Naive thymus-derived CD4-positive, alpha-beta T cell (primary cell): ENCODE results near the gene PDCD4. TPM values are rescaled to one million over a fixed set of nuclear protein-coding genes. Genes with fewer than 3 reads are reported as not detected.

Source experiments
- ATAC-seq: fragments of 150-1000 bp; cut with Tn5 transposase; 2 replicates; pipeline ENCODE4 v1.10.0; 2021; ENCODE audit warnings: mild to moderate bottlenecking, moderate library complexity
- CTCF ChIA-PET: fragments of 350-600 bp; sonication (Branson Sonifier 250); formaldehyde crosslinking; loops from one replicate; lab custom pipeline; 2021; ENCODE audit warnings: antibody characterized with exemption; lab: Charles Lee
- POLR2A ChIA-PET: fragments of 350-600 bp; sonication (Branson Sonifier 250); formaldehyde crosslinking; loops from one replicate; lab custom pipeline; 2021; ENCODE audit warnings: antibody characterized with exemption, inconsistent platforms; lab: Charles Lee
- DNase-seq, 9 donors: peaks; one replicate each; pipeline versions ENCODE4 v3.0.0 to v3.0.0-alpha.2; 2020 to 2022; ENCODE audit warnings: mixed read lengths in 1 of 9
- H3K27ac ChIP-seq: one replicate; pipeline ENCODE4 v1.7.0; 2013; ENCODE audit warnings: mild to moderate bottlenecking, low read depth, low read length, moderate library complexity
- H3K27me3 ChIP-seq, 2 donors: one replicate each; pipeline ENCODE4 v1.7.0; 2013; ENCODE audit warnings: low read length in 2 of 2, mild to moderate bottlenecking in 2 of 2, moderate library complexity in 2 of 2; ENCODE audit not compliant: control insufficient read depth in 2 of 2, insufficient read depth in 2 of 2
- H3K36me3 ChIP-seq, 3 experiments: 1 replicate in 2 of 3; 2 replicates in 1 of 3; pipeline ENCODE4 v1.7.0; 2013; ENCODE audit warnings: low read length in 3 of 3, mild to moderate bottlenecking in 3 of 3, moderate library complexity in 1 of 3; ENCODE audit not compliant: insufficient read depth in 3 of 3, control insufficient read depth in 2 of 3
- H3K4me1 ChIP-seq, 2 donors: one replicate each; pipeline ENCODE4 v1.7.0; 2013; ENCODE audit warnings: low read length in 2 of 2, mild to moderate bottlenecking in 2 of 2, moderate library complexity in 1 of 2; ENCODE audit not compliant: control insufficient read depth in 2 of 2, insufficient read depth in 2 of 2
- H3K4me3 ChIP-seq: 2 replicates; pipeline ENCODE4 v1.7.0; 2013; ENCODE audit warnings: mild to moderate bottlenecking, low read length
- H3K9me3 ChIP-seq, 3 experiments: 1 replicate in 2 of 3; 2 replicates in 1 of 3; pipeline ENCODE4 v1.7.0; 2013; ENCODE audit warnings: low read length in 3 of 3; ENCODE audit not compliant: control insufficient read depth in 2 of 3
- H3K27ac Mint-ChIP-seq, 9 donors: one replicate each; pipeline ENCODE4 v1.8.0; 2020 to 2022; ENCODE audit warnings: mixed read lengths in 9 of 9, mild to moderate bottlenecking in 8 of 9, moderate library complexity in 5 of 9, inconsistent platforms in 2 of 9
- H3K27me3 Mint-ChIP-seq, 5 donors: one replicate each; pipeline ENCODE4 v1.8.0; 2021 to 2022; ENCODE audit warnings: mixed read lengths in 5 of 5, mild to moderate bottlenecking in 1 of 5
- H3K36me3 Mint-ChIP-seq, 5 donors: one replicate each; pipeline ENCODE4 v1.8.0; 2020 to 2022; ENCODE audit warnings: mixed read lengths in 5 of 5, mild to moderate bottlenecking in 3 of 5, inconsistent platforms in 1 of 5
- H3K4me1 Mint-ChIP-seq, 7 donors: one replicate each; pipeline ENCODE4 v1.8.0; 2020 to 2022; ENCODE audit warnings: mixed read lengths in 7 of 7, mild to moderate bottlenecking in 3 of 7, inconsistent platforms in 1 of 7
- H3K4me3 Mint-ChIP-seq, 10 donors: one replicate each; pipeline ENCODE4 v1.8.0; 2020 to 2022; ENCODE audit warnings: mild to moderate bottlenecking in 10 of 10, mixed read lengths in 10 of 10, moderate library complexity in 6 of 10, inconsistent platforms in 2 of 10
- H3K9me3 Mint-ChIP-seq, 11 donors: one replicate each; pipeline ENCODE4 v1.8.0; 2020 to 2022; ENCODE audit warnings: mixed read lengths in 11 of 11, mild to moderate bottlenecking in 4 of 11, inconsistent platforms in 1 of 11, moderate library complexity in 1 of 11
- intact Hi-C, 2 donors: fragments of 100-400 bp; cut with micrococcal nuclease; formaldehyde crosslinking; loops; one replicate each; pipeline ENCODE4 v1.15.1; 2023
- polyA plus RNA-seq, 2 donors: library from polyadenylated mRNA; unstranded; fragments of 300-500 nt; fragmentation: Illumina TruSeq; gene quantifications; one replicate each; pipeline ENCODE4 v1.2.3, GENCODE V29; 2021
- total RNA-seq, 6 experiments: library from RNA in 5 of 6; stranded (reverse) in 5 of 6; gene quantifications; 1 replicate in 5 of 6; 2 replicates in 1 of 6; pipeline ENCODE4 v1.2.3 and lab custom pipeline; 2021 to 2026

Gene PDCD4
- total and polyA plus RNA-seq, 7 experiments from 2014 or later, result 93.7 to 295 (median 253) TPM

DNA sequence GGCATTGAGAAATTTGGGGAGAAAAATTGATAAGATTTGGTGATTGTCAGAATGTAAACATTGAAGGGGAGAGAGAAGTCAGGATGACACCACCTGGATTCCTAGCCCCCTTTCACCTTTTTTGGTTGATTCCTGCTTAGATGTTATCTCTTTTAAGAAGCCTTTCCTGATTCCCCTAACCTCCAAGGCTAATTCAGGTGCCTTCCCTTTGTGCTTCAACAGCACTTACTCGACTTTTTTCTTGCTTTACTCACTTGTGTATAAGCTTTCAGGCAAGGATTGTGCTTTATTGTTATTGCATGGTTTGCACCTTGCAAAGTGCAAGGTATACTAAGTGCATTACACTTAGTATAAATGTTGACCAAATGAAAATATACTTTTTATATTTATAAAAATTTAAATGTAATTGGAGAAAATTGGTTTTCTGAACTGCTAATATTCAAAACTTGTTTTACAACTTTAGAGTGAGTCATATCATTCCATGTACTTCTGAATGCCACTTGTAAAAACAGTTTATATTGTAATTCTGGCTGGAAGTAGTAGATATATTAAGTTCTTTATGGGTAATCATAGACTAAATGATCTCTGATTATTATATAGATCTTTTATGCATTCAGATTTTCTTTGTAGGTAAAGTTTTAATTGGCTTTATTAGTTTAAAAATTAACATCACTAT lies 60.9 kb downstream of the PDCD4 start:
- Histone ChIP-seq H3K4me1 (peaks cover 0 to 2% of the 10 kb centered on the region in 2 donors), H3K27ac (no peak overlapping the region), H3K4me3 (no peak overlapping the region), H3K9me3 (no peaks in the 10 kb centered on the region), H3K36me3 (no peaks in the 10 kb centered on the region), H3K27me3 (no peaks in the 10 kb centered on the region)
- intact Hi-C loops, result no loop called here
- Mint-ChIP-seq H3K4me1 (peaks cover 7 to 38% (median 23%) of the 10 kb centered on the region in 7 donors), H3K4me3 (no peak overlapping the region), H3K36me3 (peaks cover 0 to 13% (median 9%) of the 10 kb centered on the region in 5 donors), H3K27me3 (no peaks in the 10 kb centered on the region), H3K27ac (no peak overlapping the region), H3K9me3 (no peaks in the 10 kb centered on the region)
- CTCF ChIA-PET, result no interaction called here
- ATAC-seq (no peak), DNase-seq (no peak)
- POLR2A ChIA-PET, result no interaction called here

- Histone ChIP-seq H3K27ac (no peak overlapping the region), H3K36me3 (no peaks in the 10 kb centered on the region), H3K27me3 (no peaks in the 10 kb centered on the region), H3K4me3 (no peak overlapping the region), H3K4me1 (no peaks in the 10 kb centered on the region), H3K9me3 (no peaks in the 10 kb centered on the region)
- ChIA-PET POLR2A (no interaction called here), CTCF (no interaction called here)
- intact Hi-C loops, result no loop called here
- Mint-ChIP-seq H3K27ac (peak overlapping the region in 1 of 9 donors; percentile 28), H3K4me3 (peak overlapping the region in 1 of 10 donors; percentile 39), H3K36me3 (peaks cover 0 to 29% (median 15%) of the 10 kb centered on the region in 5 donors), H3K4me1 (peaks cover 7 to 58% (median 36%) of the 10 kb centered on the region in 7 donors), H3K27me3 (no peaks in the 10 kb centered on the region), H3K9me3 (peaks cover 0 to 7% (median 1%) of the 10 kb centered on the region in 11 donors)
- ATAC-seq, result no peak
- no peak for DNase-seq
Measured at GRCh38 chr10:110936757-110937156, 65.0 kb downstream of the PDCD4 start.

GRCh38 chr10:110939419-110939818 lies 67.7 kb downstream of the PDCD4 start:
- Histone ChIP-seq H3K9me3 (no peaks in the 10 kb centered on the region), H3K4me1 (no peaks in the 10 kb centered on the region), H3K27ac (no peak overlapping the region), H3K4me3 (no peak overlapping the region), H3K27me3 (no peaks in the 10 kb centered on the region), H3K36me3 (no peaks in the 10 kb centered on the region)
- H3K9me3 Mint-ChIP-seq, result peaks cover 0 to 22% (median 8%) of the 10 kb centered on the region in 11 donors
- ChIA-PET POLR2A (no interaction called here), CTCF (interaction anchor here (0.6 kb wide), 2 partner anchors 52 to 1133 kb away, joined by 3 read pairs; no protein-coding TSS in a partner anchor)
- H3K4me1 Mint-ChIP-seq, result peaks cover 11 to 70% (median 41%) of the 10 kb centered on the region in 7 donors
- H3K4me3 Mint-ChIP-seq, result no peak overlapping the region
- no peak overlapping the region for H3K27ac Mint-ChIP-seq
- peaks cover 11 to 54% (median 40%) of the 10 kb centered on the region in 5 donors for H3K36me3 Mint-ChIP-seq
- intact Hi-C loops, result no loop called here
- DNase-seq (no peak), ATAC-seq (no peak)
- no peaks in the 10 kb centered on the region for H3K27me3 Mint-ChIP-seq

- H3K36me3 Mint-ChIP-seq, result peaks cover 19 to 78% (median 70%) of the 10 kb centered on the region in 5 donors
- H3K9me3 Mint-ChIP-seq, result peaks cover 0 to 22% (median 11%) of the 10 kb centered on the region in 11 donors
Measured at GRCh38 chr10:110944792-110945396, 73.2 kb downstream of the PDCD4 start.

DNA sequence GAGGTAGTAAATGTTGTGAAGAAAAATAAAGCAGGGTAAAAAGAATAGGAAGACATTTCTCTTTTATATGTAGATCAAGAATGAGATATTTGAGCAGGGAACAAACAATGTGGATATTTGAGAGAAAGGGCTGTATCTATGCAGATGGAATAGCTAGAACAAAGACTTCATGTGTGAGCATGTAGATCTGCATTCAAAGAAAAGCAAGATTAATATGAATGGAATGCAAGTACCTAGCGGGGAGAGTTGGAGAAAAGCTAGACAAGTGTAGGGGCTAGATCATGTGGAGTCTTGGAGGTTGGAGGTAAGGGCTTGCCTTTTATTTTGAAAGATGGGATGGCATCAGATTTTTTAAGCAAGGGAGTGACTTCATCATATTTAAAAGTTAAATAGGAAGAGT lies 74.8 kb downstream of the PDCD4 start:
- no peaks in the 10 kb centered on the region for H3K27me3 ChIP-seq
- H3K27ac Mint-ChIP-seq, result no peak overlapping the region
- H3K4me3 Mint-ChIP-seq, result no peak overlapping the region
- intact Hi-C loops, result no loop called here
- ChIA-PET CTCF (interaction anchor here (0.6 kb wide), 1 partner anchor 1476 kb away, joined by 3 read pairs; no protein-coding TSS in a partner anchor), POLR2A (no interaction called here)
- H3K36me3 Mint-ChIP-seq, result peaks cover 19 to 81% (median 74%) of the 10 kb centered on the region in 5 donors
- no peaks in the 10 kb centered on the region for H3K9me3 ChIP-seq
- DNase-seq, result no peak
- ATAC-seq, result no peak
- no peaks in the 10 kb centered on the region for H3K27me3 Mint-ChIP-seq
- H3K27ac ChIP-seq, result no peak overlapping the region
- H3K36me3 ChIP-seq, result no peaks in the 10 kb centered on the region
- H3K4me3 ChIP-seq, result no peak overlapping the region
- H3K4me1 ChIP-seq, result no peaks in the 10 kb centered on the region
- H3K9me3 Mint-ChIP-seq, result peaks cover 0 to 19% (median 11%) of the 10 kb centered on the region in 11 donors
- H3K4me1 Mint-ChIP-seq, result peaks cover 23 to 71% (median 59%) of the 10 kb centered on the region in 7 donors

More at GRCh38 chr10:110944792-110945396, 73.2 kb downstream of the PDCD4 start:
- Histone ChIP-seq H3K27me3 (no peaks in the 10 kb centered on the region), H3K27ac (no peak overlapping the region), H3K9me3 (no peaks in the 10 kb centered on the region), H3K4me3 (no peak overlapping the region), H3K4me1 (no peaks in the 10 kb centered on the region), H3K36me3 (no peaks in the 10 kb centered on the region)
- intact Hi-C loops, result no loop called here
- H3K27ac Mint-ChIP-seq, result no peak overlapping the region
- ChIA-PET POLR2A (no interaction called here), CTCF (interaction anchor here (1.5 kb wide), 1 partner anchor 16 kb away, joined by 3 read pairs; no protein-coding TSS in a partner anchor)
- ATAC-seq (no peak), DNase-seq (no peak)
- no peaks in the 10 kb centered on the region for H3K27me3 Mint-ChIP-seq
- peaks cover 26 to 76% (median 61%) of the 10 kb centered on the region in 7 donors for H3K4me1 Mint-ChIP-seq
- no peak overlapping the region for H3K4me3 Mint-ChIP-seq

- ChIA-PET CTCF (interaction anchor here (1.0 kb wide), 1 partner anchor 27 kb away, joined by 3 read pairs; no protein-coding TSS in a partner anchor), POLR2A (interaction anchor here (0.5 to 1.0 kb wide), 3 partner anchors 10 to 20 kb away, joined by 3 to 4 read pairs (median 3); no protein-coding TSS in a partner anchor)
- Mint-ChIP-seq H3K27me3 (no peaks in the 10 kb centered on the region), H3K9me3 (peaks cover 0 to 19% (median 12%) of the 10 kb centered on the region in 11 donors), H3K27ac (peak overlapping the region in 1 of 9 donors; percentile 17), H3K4me3 (no peak overlapping the region), H3K36me3 (peaks cover 19 to 79% (median 75%) of the 10 kb centered on the region in 5 donors), H3K4me1 (peaks cover 23 to 71% (median 59%) of the 10 kb centered on the region in 7 donors)
- no peaks in the 10 kb centered on the region for H3K27me3 ChIP-seq
- no peak for ATAC-seq
- H3K27ac ChIP-seq, result no peak overlapping the region
- DNase-seq, result no peak
- H3K9me3 ChIP-seq, result no peaks in the 10 kb centered on the region
- intact Hi-C loops, result no loop called here
- H3K36me3 ChIP-seq, result no peaks in the 10 kb centered on the region
- no peaks in the 10 kb centered on the region for H3K4me1 ChIP-seq
- no peak overlapping the region for H3K4me3 ChIP-seq
Measured at GRCh38 chr10:110947061-110947595, 75.4 kb downstream of the PDCD4 start.
